ENCODE measurements around the gene BCAS1. TPM values are rescaled to one million over a fixed set of nuclear protein-coding genes. Genes with fewer than 3 reads are reported as not detected.

Gene BCAS1
- total RNA-seq, 1 experiment from 2014 or later = 0.17 TPM

DNA sequence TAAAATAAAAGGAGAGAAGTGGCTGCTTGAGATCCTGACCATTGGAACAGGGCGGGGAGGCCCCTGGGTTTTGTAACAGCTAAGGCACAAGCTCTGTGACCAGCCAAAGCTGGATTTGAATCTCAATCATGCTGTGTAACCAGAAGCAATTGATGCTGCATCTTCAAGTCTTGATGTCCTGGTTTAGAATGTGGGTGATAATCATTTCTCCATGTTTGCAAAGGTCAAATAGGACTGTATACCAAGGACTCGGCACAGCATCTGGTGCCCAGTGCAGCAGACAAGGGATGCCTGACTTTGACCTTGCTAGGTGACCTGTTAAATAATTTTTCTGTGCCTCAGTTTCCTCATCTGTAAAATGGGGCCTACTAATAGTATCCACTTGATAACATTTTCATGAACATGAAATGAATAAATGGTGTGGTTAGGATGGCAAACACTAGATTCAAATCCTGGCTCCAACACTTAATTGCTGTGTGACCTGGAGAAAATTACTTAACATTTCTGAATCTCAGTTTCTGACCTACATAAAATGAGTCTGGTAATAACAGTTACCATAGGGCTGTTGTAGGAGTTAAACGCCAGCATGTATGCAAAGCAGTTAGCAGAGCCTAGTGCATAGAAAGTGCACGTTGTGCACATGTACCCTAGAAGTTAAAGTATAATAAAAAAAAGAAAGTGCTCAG is 46.3 kb upstream of the BCAS1 start:
- no TSS peak for BruUV-seq (replicated peaks)
- DNase-seq (ENCODE audit: low read depth, low spot score) = no peak
- RAD21 ChIA-PET (ENCODE audit: low non-redundant PET in 1 of 2, low total read pairs in 2 of 2, uncharacterized antibody in 2 of 2, unreplicated experiment in 2 of 2) = no interaction called here
- Histone ChIP-seq H3K79me2 (ENCODE audit: insufficient read depth, low read length) (no peaks in the 10 kb centered on the region), H2AFZ (ENCODE audit: low read depth, low read length, poor library complexity, severe bottlenecking) (no peak overlapping the region), H3K36me3 (ENCODE audit: control insufficient read depth in 1 of 2, insufficient read depth in 2 of 2, low read length in 2 of 2) (no peaks in the 10 kb centered on the region), H3K4me1 (ENCODE audit: control insufficient read depth in 1 of 2, insufficient read depth in 2 of 2, low read length in 2 of 2) (peaks cover 26 to 65% of the 10 kb centered on the region in 2 experiments), H4K20me1 (ENCODE audit: insufficient read depth) (no peaks in the 10 kb centered on the region), H3K4me3 (replicated peaks in 1 of 2; ENCODE audit: low read depth in 1 of 2, low read length in 2 of 2) (no peak overlapping the region), H3K27me3 (ENCODE audit: insufficient read depth, low read length) (no peaks in the 10 kb centered on the region), H3K4me2 (ENCODE audit: low read length) (no peak overlapping the region), H3K9ac (ENCODE audit: low read length) (no peak overlapping the region), H3K9me2 (ENCODE audit: insufficient read depth) (no peaks in the 10 kb centered on the region), H3K9me3 (ENCODE audit: control insufficient read depth in 1 of 2, insufficient read depth in 1 of 2, low read depth in 1 of 2, low read length in 2 of 2) (no peaks in the 10 kb centered on the region; a peak in 1 of 4 replicates), H3K27ac (ENCODE audit: low read depth, low read length) (no peak overlapping the region)
- POLR2A ChIA-PET = no interaction called here
- no peak for ATAC-seq
- CTCF ChIA-PET = interaction anchor here (3.2 kb wide), 1 partner anchor 12 kb away, joined by 17 read pairs; no protein-coding TSS in a partner anchor
- TF ChIP-seq, protein P1, sequence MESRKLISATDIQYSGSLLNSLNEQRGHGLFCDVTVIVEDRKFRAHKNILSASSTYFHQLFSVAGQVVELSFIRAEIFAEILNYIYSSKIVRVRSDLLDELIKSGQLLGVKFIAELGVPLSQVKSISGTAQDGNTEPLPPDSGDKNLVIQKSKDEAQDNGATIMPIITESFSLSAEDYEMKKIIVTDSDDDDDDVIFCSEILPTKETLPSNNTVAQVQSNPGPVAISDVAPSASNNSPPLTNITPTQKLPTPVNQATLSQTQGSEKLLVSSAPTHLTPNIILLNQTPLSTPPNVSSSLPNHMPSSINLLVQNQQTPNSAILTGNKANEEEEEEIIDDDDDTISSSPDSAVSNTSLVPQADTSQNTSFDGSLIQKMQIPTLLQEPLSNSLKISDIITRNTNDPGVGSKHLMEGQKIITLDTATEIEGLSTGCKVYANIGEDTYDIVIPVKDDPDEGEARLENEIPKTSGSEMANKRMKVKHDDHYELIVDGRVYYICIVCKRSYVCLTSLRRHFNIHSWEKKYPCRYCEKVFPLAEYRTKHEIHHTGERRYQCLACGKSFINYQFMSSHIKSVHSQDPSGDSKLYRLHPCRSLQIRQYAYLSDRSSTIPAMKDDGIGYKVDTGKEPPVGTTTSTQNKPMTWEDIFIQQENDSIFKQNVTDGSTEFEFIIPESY (IDR thresholded peaks at IDR 0.05; ENCODE audit: extremely low read depth, insufficient replicate concordance, low read length) = no peak
- TF ChIP-seq JUND (IDR thresholded peaks at IDR 0.05) = no peak
- TF ChIP-seq, protein P2, sequence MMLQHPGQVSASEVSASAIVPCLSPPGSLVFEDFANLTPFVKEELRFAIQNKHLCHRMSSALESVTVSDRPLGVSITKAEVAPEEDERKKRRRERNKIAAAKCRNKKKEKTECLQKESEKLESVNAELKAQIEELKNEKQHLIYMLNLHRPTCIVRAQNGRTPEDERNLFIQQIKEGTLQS (IDR thresholded peaks at IDR 0.05) = no peak
- no peak for TF ChIP-seq ZNF274 (IDR thresholded peaks at IDR 0.05; ENCODE audit: low read depth, low read length)
- no peak for TF ChIP-seq RAD21 (IDR thresholded peaks at IDR 0.05; ENCODE audit: low read depth)
- TF ChIP-seq POLR2A (IDR thresholded peaks at IDR 0.05; ENCODE audit: borderline replicate concordance, extremely low read depth, insufficient read depth, insufficient read length) = no peak
- TF ChIP-seq, protein P3, sequence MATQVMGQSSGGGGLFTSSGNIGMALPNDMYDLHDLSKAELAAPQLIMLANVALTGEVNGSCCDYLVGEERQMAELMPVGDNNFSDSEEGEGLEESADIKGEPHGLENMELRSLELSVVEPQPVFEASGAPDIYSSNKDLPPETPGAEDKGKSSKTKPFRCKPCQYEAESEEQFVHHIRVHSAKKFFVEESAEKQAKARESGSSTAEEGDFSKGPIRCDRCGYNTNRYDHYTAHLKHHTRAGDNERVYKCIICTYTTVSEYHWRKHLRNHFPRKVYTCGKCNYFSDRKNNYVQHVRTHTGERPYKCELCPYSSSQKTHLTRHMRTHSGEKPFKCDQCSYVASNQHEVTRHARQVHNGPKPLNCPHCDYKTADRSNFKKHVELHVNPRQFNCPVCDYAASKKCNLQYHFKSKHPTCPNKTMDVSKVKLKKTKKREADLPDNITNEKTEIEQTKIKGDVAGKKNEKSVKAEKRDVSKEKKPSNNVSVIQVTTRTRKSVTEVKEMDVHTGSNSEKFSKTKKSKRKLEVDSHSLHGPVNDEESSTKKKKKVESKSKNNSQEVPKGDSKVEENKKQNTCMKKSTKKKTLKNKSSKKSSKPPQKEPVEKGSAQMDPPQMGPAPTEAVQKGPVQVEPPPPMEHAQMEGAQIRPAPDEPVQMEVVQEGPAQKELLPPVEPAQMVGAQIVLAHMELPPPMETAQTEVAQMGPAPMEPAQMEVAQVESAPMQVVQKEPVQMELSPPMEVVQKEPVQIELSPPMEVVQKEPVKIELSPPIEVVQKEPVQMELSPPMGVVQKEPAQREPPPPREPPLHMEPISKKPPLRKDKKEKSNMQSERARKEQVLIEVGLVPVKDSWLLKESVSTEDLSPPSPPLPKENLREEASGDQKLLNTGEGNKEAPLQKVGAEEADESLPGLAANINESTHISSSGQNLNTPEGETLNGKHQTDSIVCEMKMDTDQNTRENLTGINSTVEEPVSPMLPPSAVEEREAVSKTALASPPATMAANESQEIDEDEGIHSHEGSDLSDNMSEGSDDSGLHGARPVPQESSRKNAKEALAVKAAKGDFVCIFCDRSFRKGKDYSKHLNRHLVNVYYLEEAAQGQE (IDR thresholded peaks at IDR 0.05; ENCODE audit: low read depth) = no peak
- TF ChIP-seq YY1 (IDR thresholded peaks at IDR 0.05; ENCODE audit: extremely low read depth, insufficient replicate concordance, low read depth, low read length) = no peak
- no peak for TF ChIP-seq SP1 (IDR thresholded peaks at IDR 0.05; ENCODE audit: low read depth)
- no peak for TF ChIP-seq ELF1 (IDR thresholded peaks at IDR 0.05; ENCODE audit: borderline replicate concordance, low read depth)
- no peak for TF ChIP-seq EGR1 (IDR thresholded peaks at IDR 0.05; ENCODE audit: low read depth)
- no peak for TF ChIP-seq POLR2AphosphoS5 (IDR thresholded peaks at IDR 0.05; ENCODE audit: low read depth, low read length)
- intact Hi-C loops (cut with micrococcal nuclease) = no loop called here
